Thoracic aorta (tissue), 2 donors: ENCODE results near the gene CNIH3. TPM values are rescaled to one million over a fixed set of nuclear protein-coding genes. Genes with fewer than 3 reads are reported as not detected.

Experiments used
- ATAC-seq: fragments of 150-250 bp; one replicate; pipeline ENCODE4 v1.8.0; 2017; ENCODE audit warnings: low read depth; ENCODE audit not compliant: insufficient number of reproducible peaks, low FRiP score
- DNase-seq: peaks from one replicate; pipeline ENCODE4 v3.0.0-alpha.2; 2020; ENCODE audit warnings: low spot score
- H3K27ac ChIP-seq, 2 donors: fragments of 200-600 bp; sonication (generic); 1 replicate in 1 of 2; 2 replicates in 1 of 2; pipeline ENCODE4 v1.5.1; 2016; ENCODE audit warnings: mild to moderate bottlenecking in 2 of 2, moderate library complexity in 2 of 2
- H3K27me3 ChIP-seq: fragments of 200-600 bp; sonication (generic); replicated peaks from 2 replicates; pipeline ENCODE4 v1.6.0; 2016; ENCODE audit warnings: mild to moderate bottlenecking; ENCODE audit not compliant: insufficient read depth
- H3K36me3 ChIP-seq: fragments of 200-600 bp; sonication (generic); one replicate; pipeline ENCODE4 v1.5.1; 2016
- H3K4me1 ChIP-seq, 2 donors: fragments of 200-600 bp; sonication (generic); 1 replicate in 1 of 2; 2 replicates in 1 of 2; pipeline versions ENCODE4 v1.5.1 to v1.6.0; 2016; ENCODE audit warnings: low read depth in 2 of 2, mild to moderate bottlenecking in 1 of 2; ENCODE audit not compliant: control insufficient read depth in 1 of 2
- H3K4me3 ChIP-seq: fragments of 200-600 bp; sonication (generic); 2 replicates; pipeline ENCODE4 v1.5.1; 2016; ENCODE audit warnings: mild to moderate bottlenecking
- H3K9me3 ChIP-seq: fragments of 200-600 bp; sonication (generic); 2 replicates; pipeline ENCODE4 v1.5.1; 2016
- CTCF ChIP-seq: fragments of 200-600 bp; sonication (generic); IDR thresholded peaks from one replicate; pipeline ENCODE4 v1.5.1; 2019; ENCODE audit warnings: antibody characterized with exemption
- total RNA-seq, 2 donors: library from RNA; depleted of rRNA; stranded (reverse); fragments of >200 nt; gene quantifications; one replicate each; pipeline versions ENCODE4 v1.1.0 to v1.2.3, GENCODE V29; 2016

CNIH3 gene
- total RNA-seq, 2 donors from 2014 or later: 0.21 TPM; not detected in 1

- DNase-seq: no peak
- no peaks in the 10 kb centered on the region for H3K27me3 ChIP-seq
- no peaks in the 10 kb centered on the region for H3K36me3 ChIP-seq
- H3K4me3 ChIP-seq: no peak overlapping the region
- H3K9me3 ChIP-seq: no peaks in the 10 kb centered on the region
- TF ChIP-seq CTCF: no peak
- ATAC-seq: no peak
- no peaks in the 10 kb centered on the region for H3K4me1 ChIP-seq
- H3K27ac ChIP-seq: no peak overlapping the region
Observed at GRCh38 chr1:224582041-224582440, 34.1 kb upstream of the CNIH3 start.

GRCh38 chr1:224583774-224584173 lies 32.3 kb upstream of the CNIH3 start:
- no peak for DNase-seq
- no peaks in the 10 kb centered on the region for H3K36me3 ChIP-seq
- H3K4me1 ChIP-seq: no peaks in the 10 kb centered on the region
- no peaks in the 10 kb centered on the region for H3K27me3 ChIP-seq
- TF ChIP-seq CTCF: no peak
- H3K27ac ChIP-seq: no peak overlapping the region
- no peaks in the 10 kb centered on the region for H3K9me3 ChIP-seq
- H3K4me3 ChIP-seq: no peak overlapping the region
- ATAC-seq: no peak

GRCh38 chr1:224585051-224585450 lies 31.1 kb upstream of the CNIH3 start:
- H3K36me3 ChIP-seq: no peaks in the 10 kb centered on the region
- no peaks in the 10 kb centered on the region for H3K27me3 ChIP-seq
- ATAC-seq (no peak), DNase-seq (no peak)
- H3K4me1 ChIP-seq: no peaks in the 10 kb centered on the region
- no peak overlapping the region for H3K27ac ChIP-seq
- no peak for TF ChIP-seq CTCF
- H3K4me3 ChIP-seq: no peak overlapping the region
- H3K9me3 ChIP-seq: no peaks in the 10 kb centered on the region

GRCh38 chr1:224587051-224587450 lies 29.1 kb upstream of the CNIH3 start:
- TF ChIP-seq CTCF: no peak
- no peaks in the 10 kb centered on the region for H3K4me1 ChIP-seq
- H3K9me3 ChIP-seq: no peaks in the 10 kb centered on the region
- no peak for DNase-seq
- ATAC-seq: no peak
- H3K27ac ChIP-seq: no peak overlapping the region
- H3K27me3 ChIP-seq: no peaks in the 10 kb centered on the region
- no peak overlapping the region for H3K4me3 ChIP-seq
- no peaks in the 10 kb centered on the region for H3K36me3 ChIP-seq

- Histone ChIP-seq H3K27ac (no peak overlapping the region), H3K4me3 (no peak overlapping the region), H3K27me3 (no peaks in the 10 kb centered on the region), H3K36me3 (no peaks in the 10 kb centered on the region), H3K4me1 (no peaks in the 10 kb centered on the region), H3K9me3 (no peaks in the 10 kb centered on the region)
- DNase-seq (no peak), ATAC-seq (no peak)
- TF ChIP-seq CTCF: no peak
Observed at GRCh38 chr1:224588515-224588914, 27.6 kb upstream of the CNIH3 start.
